Fibroblast of skin of scalp (primary cell): Measurements from ENCODE around the gene NCAPH2. TPM values are rescaled to one million over a fixed set of nuclear protein-coding genes. Genes with fewer than 3 reads are reported as not detected.

ENCODE experiments used
- DNase-seq: peaks from one replicate; pipeline ENCODE4 v3.0.0-alpha.2; 2013
- polyA plus RNA-seq, 2 experiments: library from polyadenylated mRNA; unstranded; fragments of 120-200 nt; gene quantifications; one replicate each; pipeline ENCODE4 v1.2.1, GENCODE V29; 2013; ENCODE audit not compliant: insufficient read length in 2 of 2

The NCAPH2 gene
- polyA plus RNA-seq (2013, experiment 1 of 2; ENCODE audit: insufficient read length) = 38.7 TPM
- 36.6 TPM for polyA plus RNA-seq (2013, experiment 2 of 2; ENCODE audit: insufficient read length)

DNA sequence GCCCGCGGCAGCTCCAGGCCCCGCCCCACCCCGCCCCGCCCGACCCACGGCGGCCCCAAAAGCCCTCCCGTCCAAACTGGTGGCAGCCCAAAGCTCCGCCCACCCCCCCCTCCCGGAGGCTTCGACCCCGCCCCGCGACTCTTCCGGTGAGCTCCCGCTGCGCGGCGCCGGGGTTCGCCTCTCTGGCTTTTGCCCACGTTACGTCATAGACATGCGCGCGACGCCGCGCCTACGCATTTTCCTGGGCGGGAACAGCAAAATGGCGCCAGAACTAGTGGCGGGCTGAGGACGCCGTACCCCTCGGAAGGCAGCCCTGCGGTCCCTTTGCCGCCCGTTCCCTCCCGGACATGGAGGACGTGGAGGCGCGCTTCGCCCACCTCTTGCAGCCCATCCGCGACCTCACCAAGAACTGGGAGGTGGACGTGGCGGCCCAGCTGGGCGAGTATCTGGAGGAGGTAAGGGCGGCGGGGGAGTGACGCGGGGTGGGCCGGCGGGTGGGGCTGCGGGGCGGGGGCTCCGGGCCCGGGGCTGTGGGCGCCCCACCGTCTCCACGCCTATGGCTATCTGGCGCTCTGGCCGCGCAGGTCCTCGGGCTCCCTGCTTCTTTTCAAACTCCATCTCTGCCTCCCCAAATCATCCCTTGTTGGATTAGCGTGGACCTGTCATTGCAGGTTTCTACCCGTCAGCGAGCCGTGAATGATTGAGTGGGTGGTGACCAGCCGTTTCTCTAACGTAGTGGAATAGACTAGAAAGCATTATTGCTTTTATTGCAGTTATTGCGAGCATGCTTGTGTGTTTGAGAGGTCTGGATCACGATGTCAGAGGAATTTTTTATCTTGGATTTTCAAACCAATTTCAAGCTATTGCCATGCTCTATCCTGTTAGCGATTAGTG is at the start of gene NCAPH2:
TSS of gene NCAPH2 (plus strand) at position 234 of the 894 bp plus-strand sequence. CDS start at position 348, 114 bp downstream.
- peak; percentile 98 for DNase-seq

- no peak for DNase-seq
Measured at GRCh38 chr22:50459016-50459415, 49.0 kb upstream of the NCAPH2 start.

GRCh38 chr22:50459496-50460140 is 48.4 kb upstream of the NCAPH2 start:
- DNase-seq = no peak

- DNase-seq = no peak
Measured at GRCh38 chr22:50460938-50461337, 47.1 kb upstream of the NCAPH2 start.

GRCh38 chr22:50461536-50461935 is 46.5 kb upstream of the NCAPH2 start:
- no peak for DNase-seq

- no peak for DNase-seq
Measured at GRCh38 chr22:50461979-50462540, 46.0 kb upstream of the NCAPH2 start.

DNA sequence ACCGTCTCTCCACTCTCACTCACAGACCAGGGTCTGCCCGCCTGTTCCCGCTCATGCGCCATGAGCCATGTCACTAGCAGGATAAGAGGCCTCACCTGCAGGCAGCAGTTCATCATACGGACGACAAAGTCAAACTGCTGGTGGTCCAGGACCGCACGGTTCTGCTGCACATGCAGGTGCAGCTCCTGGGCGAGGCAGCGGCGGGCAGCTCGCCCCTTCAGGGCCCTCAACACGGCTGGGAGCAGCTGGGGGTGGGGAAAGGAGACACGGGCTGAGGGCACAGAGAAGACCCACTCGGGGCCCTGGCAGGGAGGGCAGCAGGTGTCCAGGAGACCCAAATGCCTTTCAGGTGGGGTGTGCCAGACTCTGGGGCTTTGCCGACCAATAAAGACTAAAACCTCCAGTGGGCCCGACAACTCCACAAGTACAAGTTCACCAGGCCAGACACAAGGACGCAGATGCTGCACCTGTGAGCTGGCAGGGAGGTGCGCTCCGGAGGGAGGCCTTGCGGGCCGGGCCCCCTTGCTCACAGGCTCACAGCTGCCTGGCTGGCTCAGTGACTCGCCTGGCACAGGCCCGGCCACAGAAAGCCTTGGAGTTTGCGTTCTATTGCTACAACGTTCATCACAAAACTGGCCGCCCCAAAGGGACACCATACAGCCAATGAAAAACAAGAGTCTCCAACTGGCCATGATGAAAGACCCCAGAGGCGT is 44.7 kb upstream of the NCAPH2 start:
- no peak for DNase-seq

DNA sequence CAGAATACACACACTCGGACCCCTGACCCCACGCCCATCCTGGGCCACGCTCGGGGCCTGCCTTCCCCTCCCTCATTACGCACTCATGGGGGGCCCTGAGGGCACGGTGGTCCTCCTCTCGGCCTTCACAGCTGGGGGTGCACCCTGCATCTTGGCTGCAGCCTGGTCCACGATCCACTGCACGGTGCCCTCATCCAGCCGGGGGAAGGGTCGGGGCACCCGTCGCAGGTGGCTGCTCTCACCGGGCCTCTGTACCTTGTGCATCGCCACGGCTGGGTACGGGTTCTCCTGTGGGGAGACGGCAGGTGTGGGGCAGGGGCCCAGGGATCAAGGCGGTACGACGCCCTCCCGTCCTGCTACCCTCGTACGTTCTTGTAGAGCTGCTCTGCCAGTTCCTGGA is 43.6 kb upstream of the NCAPH2 start:
- DNase-seq = no peak

GRCh38 chr22:50465066-50465930 is 42.7 kb upstream of the NCAPH2 start:
- no peak for DNase-seq

DNA sequence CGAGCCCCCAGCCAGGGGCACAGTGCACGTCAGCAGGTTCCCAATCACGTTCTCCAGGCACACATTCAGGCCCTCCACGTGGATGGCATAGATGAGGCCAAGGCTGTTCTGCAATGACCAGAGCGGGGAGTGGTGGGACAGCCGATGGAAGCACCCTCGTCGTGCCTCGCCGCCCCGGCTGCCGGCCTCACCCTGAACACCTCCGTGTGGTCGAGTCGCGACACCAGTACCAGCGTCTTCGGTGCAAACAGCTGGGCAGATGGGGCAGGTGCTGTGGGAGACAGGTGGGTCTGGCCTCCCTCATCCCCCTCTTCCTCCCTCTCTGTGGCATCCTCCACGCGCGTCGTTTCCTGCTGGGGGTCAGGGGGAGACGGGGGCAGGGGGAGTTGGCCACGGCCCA is 40.7 kb upstream of the NCAPH2 start:
- DNase-seq = no peak

DNA sequence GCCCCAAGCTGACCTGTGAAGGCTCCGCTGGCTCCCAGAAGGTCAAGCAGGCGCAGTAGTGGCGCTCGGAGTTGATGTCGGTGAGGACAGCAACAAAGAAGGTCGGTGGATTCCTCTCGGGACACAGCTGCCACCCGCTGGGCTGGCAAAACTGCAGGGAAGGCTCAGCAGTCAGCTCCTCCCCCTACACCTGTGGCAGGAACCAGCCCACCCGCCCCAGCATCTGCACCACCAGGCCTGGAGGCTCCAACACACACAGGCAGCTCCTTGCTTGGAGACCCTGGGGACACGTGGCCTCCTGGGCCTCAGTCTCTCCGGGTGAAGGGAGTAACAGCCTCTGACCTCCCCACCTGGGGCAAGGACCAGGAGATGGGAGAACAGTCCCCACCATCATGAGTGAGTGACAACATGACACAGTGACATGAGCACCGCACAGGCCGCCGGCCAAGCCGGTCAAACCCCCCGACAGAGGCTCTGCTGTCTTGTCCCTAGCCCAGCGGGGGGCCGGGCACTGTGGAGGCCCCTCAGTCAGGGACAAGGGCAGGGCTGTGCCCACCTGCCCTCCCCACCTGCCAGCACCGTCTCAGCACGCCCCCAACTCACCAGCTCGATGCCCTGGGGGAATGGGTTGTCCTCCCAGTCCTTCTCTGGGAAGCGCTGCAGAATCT is 40.1 kb upstream of the NCAPH2 start:
- no peak for DNase-seq

GRCh38 chr22:50468626-50469025 is 39.4 kb upstream of the NCAPH2 start:
- DNase-seq = no peak

DNA sequence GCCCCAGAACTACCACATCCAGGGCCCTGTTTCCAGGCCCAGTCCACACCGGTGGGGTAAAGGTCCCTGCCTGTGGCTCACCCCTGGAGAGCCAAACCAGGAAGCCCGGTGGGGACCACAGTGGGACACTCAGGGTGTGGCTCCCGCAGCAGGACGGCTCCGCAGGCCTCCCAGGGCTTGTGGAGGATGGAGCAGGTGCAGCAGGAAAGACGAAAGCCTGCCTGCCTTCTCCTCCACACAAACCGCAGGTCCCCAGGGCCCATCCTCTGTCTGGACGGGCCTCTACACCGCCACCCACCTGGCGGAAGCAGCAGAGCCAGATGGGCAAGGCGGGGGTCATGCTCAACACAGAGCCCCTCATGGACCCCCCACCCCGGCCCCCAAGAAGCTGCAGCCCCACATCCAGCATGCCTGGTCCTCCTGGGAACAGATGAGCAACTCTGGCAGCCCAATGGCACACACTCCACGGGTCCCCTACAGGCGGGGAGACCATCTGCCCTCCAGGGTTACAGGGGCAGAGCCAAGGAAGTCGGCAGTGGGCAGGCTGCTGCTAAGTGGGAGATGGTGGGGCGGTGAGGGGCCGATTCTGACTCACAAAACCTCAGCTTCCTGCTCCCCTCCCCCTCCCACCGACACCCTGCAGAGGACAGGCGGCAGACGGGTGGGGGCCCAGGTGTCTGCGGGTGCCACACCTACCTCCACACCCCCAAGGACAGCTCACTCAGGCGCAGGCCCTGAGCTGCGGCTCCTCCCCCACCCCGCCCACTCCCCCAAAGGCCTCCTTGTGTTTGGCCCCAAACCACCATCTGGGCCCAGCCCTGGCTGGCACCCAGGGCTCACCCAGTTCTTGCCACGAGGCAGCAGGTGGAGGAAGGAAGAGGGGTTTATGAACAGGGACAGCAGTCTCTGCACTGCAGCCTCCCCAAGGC is 38.4 kb upstream of the NCAPH2 start:
- DNase-seq = peak; percentile 20

GRCh38 chr22:50470491-50470890 is 37.5 kb upstream of the NCAPH2 start:
- no peak for DNase-seq

DNA sequence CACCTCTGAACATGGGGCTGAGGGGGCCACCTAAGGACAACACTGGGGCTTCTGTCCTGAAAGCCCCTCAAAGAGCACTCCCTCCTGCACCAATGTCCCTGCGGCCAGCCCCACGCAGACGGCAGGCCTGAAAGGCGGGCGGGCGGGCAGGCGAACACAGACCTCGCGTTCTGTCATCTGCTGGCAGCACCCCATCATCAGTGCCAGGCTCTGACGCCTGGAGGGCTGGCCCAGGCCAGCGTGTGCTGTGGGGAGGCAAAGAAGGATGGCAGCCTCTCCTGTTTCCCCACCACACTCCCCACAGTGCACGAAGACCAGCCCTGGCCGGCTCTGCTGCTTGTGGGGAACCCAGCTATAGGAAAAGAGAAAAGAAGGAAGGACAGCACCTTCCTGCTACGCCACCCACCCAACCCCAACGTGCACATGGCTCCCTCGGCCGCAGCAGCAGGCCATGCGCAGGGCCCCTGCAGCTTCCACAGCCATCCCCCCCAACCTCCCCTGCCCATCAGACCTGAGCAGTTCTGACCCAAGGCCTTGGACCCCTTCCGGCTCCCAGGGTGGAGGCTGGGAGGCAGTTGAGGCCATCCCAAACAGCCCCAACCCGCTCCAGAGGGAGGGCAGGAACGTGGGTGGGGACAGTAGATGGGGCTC is 36.7 kb upstream of the NCAPH2 start:
- DNase-seq = no peak

DNA sequence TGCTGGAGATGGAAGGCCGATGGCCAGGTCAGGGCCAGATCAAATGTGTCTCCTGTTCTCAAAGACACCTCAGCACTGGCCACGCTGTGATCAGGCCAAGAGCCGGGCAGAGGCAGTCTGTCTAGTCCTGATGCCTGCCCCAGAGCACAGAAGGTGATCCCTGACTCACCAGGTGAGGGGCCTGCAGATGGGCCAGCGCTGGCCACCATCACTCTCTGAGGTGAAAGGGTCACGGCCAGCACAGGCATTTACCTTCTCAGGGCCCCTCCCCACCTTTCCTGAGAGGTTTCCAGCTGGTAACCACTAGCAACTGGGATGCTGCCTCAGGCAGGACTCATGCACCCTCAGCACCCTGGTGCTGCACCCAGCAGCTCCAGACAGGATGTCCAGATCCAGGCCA is 36.1 kb upstream of the NCAPH2 start:
- no peak for DNase-seq

DNA sequence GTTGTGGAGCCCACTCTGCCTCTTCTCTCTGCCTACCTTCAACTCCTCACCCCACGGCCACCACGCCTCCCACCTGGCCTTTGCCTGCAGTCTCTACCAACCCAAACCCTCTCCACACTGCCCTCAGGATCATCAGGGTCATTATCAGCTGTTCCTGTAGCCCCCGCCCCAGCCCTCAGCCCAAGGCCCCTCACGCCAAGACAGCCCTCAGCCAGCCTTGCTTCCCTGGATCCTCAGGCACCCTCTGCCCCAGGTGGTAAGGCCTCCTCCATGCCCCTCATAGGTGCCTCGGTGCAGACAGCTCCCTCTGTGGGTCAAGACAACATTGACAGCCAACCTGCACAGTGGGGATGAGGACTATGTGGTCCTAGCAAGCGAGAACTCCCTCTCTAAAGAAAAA is 34.9 kb upstream of the NCAPH2 start:
- no peak for DNase-seq

GRCh38 chr22:50473855-50474671 is 34.0 kb upstream of the NCAPH2 start:
- DNase-seq = peak; percentile 34
